Activated effector memory CD4-positive, alpha-beta T cell treated with anti-CD3 and anti-CD28 coated beads, Interleukin-2, amount 50 U/mL, for 16 hours (primary cell): ENCODE results near the gene METAP1.
A peak's percentile ranks its signal among the peaks of the same experiment; 100 is the strongest.
"Not testable (repeated sequence)": the region's sequence is repeated elsewhere in the genome, so short reads cannot be mapped to it uniquely, and the experiment has no call there.

ENCODE experiments used
- DNase-seq: peaks from one replicate; pipeline ENCODE4 v3.0.0-alpha.2; 2020

The METAP1 gene

DNA sequence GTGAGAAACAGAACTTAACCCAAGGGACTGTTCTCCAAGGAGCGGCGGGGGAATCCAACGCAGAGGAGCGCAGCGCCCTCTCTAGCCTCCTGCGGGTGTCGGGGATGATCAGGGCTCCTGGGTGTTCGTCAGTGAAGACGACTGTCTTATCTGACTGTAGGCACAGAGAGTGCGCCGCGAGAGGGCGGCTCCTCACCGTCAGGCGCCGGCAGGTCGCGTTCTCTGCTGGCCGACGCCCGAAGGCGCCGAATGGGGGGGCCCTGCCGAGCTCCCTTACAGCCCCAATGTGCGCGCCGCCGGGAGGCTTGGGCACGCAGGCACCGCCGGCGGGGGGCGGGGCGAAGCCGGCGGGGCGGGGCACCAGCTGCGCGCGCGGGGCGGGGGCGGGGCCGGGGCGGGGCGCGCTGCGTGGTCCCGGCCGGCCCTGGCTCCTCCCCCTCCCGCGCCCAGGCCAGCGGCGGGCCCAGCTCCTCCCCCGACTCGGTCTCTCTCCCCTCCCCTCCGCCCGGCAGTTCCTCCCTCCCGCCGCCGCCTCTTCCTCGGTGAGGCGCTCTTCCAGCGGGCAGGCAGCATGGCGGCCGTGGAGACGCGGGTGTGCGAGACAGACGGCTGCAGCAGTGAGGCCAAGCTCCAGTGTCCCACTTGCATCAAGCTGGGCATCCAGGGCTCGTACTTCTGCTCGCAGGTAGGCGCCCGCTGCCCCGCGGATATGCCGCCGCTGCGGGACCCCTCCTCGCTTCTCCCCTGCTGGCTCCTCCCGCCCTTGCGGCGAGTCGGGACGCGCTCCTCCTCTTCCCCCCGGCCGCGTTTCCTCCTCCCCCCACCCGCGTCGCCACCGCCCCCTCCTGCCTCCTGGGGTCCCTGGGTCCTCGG lies at the start of gene METAP1:
Gene METAP1 (plus strand): TSS at position 539 of the 873 bp plus-strand sequence. CDS start 33 bp downstream, at position 572.
- DNase-seq: peak; percentile 99

DNA sequence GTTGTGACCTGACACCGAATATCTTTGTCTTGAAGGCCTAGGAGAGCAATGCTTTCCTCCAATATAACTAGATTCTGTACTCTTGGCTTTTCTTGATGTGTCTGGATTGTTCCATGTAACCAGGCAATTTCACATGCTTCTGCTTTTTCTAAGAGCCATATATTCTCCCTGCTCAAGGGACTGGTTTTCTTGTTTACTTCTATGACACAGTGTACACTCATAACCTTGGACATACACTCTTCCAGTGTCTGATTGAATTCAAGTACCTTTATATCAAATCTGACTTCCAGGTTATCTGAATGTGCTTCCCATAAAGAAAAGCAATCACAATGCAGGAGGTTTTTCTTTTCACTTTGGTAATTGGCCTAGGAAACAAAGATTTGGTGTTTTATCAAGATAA lies 49.2 kb upstream of the METAP1 start:
- no peak for DNase-seq

DNA sequence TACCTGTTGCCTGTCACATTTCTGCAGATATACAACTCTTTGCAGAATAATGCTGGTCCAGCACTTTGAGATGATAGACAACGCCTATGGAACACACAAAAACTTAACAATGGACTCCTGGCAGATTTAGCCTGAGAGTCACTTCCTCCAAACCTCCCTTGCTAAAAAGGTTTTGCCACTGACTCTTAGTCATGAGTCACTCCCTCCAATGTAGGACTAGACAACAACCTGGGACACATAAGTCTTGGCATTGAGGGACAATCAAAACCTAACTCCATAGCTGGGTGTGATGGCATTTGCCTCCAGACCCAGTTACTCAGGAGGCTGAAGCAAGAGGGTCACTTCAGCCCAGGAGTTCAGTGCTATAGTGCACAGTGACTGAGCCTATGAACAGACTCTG lies 44.6 kb upstream of the METAP1 start:
- DNase-seq: no peak

DNA sequence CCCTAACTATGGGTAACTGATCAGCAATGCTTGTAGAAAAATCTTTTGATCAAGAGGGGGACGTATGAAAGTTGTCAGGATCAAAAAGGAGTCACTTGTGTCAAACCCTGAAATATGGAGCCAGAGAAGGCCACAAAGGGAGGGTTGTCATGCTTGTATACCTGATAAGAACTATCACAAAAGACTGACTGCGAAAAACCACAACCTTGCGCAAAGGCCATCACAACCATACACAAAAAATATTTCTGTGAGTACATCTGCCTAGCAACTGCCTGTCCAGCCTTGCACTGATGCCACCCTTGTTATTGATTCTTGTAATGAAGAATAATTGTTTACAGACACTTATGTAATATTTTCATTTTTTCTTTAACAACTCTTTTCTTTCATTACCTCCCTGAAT lies 43.8 kb upstream of the METAP1 start:
- DNase-seq: no peak

DNA sequence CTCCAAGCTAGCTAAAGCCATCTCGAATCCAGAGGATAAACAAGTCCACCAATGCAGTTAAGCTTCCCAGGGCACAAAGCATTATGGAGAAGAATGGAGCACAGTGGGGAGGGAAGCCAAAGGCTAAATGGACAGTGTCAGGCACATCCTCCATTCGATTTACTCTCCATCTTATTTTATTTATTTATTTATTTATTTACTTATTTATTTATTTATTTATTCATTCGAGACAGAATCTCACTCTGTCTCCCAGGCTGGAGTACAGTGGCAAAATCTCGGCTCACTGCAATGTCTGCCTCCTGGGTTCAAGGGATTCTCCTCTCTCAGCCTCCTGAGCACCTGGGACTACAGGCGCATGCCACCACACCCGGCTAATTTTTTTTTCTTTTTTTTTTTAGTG lies 40.3 kb upstream of the METAP1 start:
- no peak for DNase-seq

DNA sequence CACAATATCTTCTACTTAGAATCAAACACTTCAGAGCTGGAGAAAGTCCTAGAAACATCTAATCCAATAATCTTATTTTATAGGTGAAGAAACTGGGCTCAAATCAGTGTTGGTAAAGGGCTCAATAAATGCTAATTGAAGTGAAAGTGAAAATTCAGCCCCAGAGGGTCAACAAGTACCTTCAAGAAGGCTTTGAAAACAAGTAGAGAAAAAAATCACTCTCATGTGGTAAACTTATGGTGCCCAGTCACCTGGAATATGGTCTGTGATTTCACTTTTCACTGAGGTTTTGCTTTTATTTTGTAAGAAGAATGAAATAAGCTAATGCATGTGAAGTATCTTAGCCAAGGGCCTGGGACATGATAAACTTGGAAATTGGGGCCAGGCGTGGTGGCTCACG lies 37.5 kb upstream of the METAP1 start:
- no peak for DNase-seq

DNA sequence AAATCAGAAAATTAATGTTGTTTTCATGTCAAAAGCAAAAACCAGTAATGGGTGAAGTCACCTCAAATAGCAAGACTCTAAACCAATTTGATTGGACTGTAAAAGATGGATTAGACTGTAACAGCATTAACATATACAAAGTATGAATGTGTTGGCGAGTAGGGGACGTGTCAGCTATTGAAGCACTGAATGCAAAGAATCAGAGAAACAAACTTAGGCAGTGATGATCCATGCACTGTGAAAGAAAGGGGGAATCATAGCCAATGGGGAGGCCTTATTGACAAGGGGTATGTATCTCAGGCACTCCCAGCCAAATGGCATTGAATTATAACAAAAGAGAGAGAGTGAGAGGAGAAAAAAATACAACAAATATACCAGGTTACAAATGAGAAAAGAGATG lies 36.1 kb upstream of the METAP1 start:
- DNase-seq: no peak

DNA sequence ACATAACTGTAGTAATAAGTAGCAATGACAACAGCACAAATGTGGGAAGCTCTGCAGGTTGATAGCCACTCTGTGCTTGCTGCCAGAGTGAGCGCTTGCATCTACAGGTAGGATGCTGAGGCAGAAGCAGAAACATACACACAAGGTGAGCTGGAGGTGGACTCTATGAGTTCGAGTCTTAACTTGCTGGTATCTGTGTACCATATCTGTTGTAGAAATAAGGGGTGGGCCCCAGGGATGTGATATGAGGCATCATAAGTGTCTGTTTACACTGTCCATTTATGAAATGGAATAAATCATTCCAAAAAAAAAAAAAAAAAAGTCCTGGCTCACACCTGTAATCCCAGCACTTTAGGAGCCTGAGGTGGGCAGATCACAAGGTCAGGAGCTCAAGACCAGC lies 33.8 kb upstream of the METAP1 start:
- DNase-seq: no peak

DNA sequence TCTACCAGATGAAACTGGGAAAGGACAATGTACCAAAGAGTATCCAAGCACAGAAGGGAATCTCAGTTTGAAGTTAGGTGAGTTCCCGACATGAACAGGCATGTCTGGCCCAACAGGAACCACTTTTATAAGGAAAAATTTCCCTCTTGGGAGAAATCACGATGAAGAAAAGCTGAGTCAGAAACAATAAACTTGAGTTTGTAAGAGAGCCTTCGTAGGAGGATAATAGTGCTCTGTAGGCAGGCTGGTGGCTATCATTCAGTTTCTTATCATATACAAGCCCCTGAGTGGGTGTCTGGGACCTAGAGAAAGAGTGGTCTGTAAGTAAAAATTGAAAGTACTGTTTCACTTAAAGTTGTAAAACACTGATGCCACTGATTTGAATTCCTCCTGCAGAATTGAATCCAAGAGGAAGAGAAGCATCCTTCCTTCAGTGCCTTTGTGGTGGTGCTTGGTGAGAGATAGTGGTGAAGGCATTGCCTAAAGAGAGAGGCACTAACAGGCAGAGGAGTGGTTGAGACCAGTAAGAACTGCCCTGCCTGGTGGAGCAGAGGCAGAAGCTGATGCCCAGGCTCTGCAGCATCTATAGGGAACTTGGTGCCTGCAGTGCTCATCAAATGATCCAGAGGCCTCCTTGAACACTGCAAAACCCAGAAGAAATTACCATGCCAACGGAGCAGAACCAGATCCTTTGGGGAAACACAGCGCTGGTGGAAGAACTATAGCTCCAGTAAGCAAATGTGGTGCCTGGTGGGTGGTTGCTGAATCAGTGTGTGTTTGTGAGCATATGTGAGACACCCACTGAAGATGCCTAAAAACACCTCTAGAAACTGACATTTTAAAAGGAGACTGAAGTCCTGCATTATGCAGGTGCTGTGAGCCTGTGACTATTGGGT lies 31.7 kb upstream of the METAP1 start:
- DNase-seq: no peak

DNA sequence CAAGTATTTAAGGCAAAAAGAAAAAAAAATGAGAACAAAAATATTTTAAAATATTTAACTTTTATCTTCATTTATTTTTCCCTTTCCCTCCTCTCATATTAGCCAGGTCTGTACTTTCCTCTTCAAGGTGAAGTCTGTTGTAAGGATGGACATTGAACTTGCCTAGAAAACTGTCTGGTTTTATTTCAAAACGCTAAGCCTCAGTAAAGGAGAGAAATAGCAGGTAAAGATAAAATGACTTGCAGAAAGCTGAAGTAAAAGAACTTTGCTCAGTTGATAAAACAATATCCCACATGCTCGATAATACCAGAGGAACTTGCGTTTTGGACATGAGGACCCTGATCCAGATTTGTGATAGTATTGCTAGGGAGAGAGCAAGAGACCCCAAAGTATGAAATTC lies 28.6 kb upstream of the METAP1 start:
- no peak for DNase-seq

DNA sequence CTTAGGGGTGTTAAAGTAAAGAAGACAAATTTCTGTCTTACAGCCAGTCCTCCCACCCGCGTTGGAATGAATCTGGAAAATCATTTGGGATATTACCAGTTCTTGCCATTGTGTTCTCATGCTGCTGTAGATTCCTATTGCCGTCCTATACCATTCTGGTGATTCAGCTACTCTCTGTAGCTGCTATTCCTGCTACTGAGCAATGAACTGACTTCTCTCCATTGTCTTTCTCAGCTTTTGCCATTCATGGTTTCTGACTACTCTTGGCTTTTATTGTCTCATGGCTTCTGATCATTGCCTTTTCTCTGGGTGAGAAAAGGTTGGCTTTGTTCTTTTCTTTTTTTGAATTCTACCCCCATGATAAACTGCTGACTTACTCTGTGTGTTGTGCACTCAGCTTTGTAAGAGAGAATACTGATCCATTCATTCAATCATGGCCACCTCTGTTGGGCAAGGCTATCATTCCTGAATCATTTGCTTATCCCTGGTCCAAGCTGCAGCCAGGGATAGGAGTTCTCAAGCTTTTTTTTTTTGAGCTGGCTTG lies 27.7 kb upstream of the METAP1 start:
- no peak for DNase-seq

DNA sequence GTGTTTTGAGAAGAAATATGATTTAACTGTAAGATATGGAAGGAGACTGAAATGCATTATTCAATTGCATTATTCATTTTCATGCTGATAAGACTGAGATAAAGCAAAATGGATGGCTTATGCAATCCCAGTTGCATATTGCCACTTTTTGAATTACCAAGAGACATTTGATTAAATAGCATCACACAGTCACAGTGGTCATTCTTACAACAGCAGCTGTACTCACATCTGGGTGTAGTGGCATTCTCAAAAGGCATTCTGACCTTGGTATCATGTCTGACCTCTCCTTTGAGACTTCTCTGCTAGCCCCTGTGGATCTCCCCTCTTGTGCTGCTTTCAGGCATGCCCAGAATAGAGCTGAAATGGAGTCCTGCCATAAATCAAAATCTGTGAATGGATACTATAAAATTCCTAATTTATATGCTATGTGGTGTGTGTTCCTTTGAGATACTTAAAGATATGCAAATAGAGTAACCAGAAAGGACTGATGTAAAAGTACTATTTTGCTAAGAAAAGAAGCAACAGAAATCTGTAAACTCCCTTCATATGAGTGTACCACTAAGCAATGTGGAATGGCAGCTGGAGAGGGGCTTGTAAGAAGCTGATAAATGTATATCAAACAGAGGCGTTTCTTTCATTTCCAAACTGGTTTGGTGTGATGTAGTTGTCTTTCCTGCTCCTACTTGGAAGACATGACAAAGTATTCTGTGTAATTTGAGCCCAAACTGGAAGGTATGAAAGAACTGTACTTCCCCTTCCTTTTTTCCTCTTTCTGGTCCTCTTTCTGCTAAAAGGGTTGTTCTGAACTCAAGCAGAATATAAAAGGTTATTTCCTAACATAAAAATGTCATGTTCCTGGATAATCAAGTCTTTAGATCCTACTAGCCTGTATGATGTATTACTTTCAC lies 25.4 kb upstream of the METAP1 start:
- no peak for DNase-seq

DNA sequence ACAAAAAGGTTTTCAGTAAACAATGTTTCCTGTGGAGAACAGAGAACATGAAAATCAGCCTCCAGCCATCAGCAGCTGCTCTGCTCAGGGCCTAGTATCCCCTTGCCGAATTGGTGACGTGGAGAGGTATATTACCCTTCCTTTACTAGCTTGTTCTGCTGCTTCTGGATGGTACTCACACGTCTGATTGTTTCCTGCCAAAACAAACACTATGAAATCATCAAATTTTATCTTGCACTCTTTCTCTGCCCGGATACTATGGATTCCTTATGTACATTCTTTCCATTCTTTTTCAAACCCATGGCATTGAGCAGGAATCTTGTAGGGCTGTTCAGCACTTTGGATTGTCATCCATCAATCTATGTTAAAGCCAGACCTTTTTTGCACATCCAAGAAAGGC lies 18.8 kb upstream of the METAP1 start:
- DNase-seq: no peak

DNA sequence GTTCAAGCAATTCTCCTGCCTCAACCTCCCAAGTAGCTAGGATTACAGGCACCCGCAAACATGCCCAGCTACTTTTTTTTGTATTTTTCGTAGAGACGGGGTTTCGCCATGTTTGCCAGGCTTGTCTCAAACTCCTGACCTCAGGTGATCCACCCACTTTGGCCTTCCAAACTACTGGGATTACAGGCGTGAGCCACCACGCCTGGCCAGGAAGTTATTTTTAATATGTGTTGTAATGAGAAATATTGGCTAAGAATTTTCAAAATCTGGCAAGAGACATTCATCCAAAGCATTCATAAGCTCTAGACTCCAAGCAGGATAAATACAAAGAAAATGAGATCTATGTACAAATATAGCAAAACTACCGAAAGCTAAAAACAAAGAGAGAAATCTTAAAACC lies 18.0 kb upstream of the METAP1 start:
- no peak for DNase-seq

DNA sequence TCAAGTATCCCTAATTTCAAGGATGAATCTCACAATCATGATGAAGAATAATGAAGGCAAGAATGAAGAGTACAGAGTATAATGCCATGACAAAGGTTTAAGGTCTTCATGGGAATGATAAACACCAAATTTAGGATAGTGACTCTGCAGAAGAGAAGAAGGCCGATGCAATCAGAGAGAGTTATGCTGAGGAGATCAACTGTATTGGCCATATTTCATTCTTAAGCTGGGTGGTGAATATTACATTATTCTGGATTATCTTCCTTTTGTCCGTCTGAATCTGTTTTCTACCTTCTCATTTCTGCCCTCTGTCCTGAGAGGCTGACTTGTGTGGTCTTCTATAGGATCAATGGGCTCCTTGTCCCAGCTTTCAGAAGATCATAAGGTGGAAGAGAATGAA lies 7.8 kb upstream of the METAP1 start:
- no peak for DNase-seq

DNA sequence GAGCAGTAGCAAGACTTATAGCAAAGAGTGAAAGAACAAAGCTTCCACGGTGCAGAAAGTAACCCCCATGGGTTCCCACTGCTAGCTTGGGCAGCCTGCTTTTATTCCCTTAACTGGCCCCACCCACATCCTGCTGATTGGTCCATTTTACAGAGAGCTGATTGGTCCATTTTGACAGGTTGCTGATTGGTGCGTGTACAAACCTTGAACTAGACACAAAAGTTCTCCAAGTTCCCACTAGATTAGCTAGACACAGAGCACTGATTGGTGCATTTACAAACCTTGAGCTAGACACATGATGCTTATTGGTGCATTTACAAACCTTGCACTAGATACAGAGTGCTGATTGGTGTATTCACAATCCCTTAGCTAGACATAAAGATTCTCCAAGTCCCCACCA lies 2.7 kb upstream of the METAP1 start:
- not testable (repeated sequence) for DNase-seq

DNA sequence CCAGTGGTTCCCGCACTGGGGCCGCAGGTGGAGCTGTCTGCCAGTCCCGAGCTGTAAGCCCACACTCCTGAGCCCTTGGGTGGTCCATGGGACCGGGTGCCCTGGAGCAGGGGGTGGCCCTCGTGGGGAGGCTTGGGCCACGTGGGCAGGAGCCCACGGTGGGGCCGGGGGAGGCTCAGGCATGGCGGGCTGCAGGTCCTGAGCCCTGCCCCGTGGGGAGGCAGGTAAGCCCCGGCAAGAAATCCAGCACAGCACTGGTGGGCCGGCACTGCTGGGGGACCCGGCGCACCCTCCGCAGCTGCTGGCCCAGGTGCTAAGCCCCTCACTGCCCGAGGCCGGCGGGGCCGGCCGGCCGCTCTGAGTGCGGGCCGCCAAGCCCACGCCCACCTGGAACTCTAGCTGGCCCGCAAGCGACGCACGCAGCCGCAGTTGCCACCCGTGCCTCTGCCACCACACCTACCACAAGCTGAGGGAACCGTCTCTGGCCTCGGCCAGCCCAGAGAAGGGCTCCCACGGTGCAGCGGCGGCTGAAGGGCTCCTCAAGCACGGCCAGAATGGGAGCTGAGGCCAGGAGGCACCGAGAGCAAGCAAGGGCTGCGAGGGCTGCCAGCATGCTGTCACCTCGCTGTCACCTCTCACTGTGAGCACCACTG lies 2.0 kb upstream of the METAP1 start:
- DNase-seq: no peak

DNA sequence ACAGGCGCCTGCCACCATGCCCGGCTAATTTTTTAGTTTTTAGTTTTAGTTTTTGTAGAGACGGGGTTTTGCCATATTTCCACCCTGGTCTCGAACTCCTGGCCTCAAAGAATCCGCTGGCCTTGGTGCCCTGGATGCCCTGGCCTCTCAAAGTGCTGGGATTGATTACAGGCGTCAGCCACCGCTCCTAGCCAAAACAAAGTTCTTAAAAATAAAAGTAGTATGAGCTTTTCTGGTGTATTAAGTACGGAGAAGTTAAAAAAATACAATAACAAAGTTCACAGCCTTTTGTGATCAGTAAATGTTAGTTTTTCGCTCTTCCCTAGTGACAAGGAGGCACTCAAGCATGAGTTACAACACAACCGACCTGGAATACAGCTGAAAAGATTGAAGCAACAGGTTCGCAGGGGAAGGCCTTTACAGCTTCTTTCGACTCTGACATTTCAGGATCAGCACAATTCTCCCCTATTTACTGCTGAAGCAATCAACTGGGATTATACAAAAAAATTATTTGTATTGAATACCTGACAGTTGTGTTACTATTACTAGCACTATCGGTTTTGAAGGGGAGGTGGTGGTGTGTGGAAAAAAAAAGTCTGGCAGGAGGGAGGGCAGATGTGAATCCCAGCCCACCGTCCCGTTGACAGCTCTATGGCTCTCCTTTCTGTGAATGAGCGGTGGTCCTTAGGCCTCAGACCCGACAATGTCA lies 893 bp upstream of the METAP1 start:
- DNase-seq: no peak

DNA sequence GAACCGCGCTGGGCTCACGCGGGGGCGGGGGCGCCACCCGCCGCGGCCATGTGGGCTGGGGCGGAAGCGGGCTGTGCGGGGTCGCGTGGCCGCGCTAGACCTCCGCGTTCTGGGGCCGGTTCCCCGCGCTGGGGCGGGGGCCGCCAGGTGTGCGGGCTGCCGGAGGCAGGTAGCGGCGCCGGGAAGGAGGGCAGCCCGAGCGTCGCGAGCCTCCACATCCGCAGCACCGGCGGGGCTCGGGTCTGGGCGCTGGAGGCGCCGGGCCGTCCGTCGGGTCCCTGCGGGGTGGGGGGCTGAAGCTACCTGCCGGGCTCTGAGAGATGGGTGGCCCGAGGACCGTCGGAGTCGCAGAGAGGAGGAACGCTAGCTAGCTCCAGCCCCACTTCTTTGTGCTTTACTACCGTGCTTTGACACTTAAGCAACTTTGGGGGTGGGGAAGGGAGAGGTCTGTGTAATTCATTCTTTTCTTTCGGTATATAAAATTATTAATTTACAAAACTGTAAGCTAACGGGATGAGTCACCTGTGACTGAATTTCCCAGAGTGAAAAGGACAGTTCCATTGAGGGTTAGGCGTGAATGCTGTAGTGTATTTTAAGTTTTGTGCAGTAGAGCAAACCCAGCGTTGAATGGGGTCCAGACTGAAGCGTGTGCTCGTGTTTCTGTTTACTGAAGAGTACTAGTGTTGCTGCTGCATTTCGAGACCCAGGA lies 689 bp downstream of the METAP1 start:
- no peak for DNase-seq

DNA sequence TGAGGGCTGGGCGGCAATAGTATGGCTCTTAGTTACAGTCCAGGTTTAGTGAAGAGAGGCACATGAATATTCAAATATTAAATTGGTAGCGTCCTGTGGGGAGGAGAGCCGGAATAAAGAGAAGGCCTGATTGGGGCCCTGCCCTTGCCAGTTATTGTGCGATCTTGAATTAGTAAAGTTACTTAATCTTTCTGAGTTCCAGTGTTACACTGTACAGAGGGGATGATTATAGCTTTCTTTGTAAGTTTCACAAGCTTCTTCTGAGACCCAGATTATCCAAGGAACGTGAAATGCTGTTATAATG lies 1.2 kb downstream of the METAP1 start:
- DNase-seq: no peak

DNA sequence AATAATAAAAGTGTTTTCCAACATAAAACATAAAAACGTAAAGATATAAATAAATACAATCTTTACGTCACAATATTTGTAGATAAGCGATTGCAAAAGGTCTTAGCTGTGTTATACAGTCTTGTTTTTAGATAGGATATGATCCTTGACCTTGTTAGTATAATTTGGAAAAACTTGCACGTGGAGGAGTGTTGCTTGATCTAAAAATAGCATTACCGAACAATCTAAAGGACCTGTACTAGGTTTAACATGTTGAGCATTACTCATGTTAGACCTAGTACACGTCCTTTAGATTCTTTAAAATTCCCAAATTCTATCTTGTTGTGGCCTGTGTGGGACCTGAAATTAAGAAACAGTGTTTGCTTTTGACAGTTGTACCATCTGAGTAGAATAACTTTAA lies 1.6 kb downstream of the METAP1 start:
- DNase-seq: no peak
